ENCODE measurements around the gene LYPD4. TPM values are rescaled to one million over a fixed set of nuclear protein-coding genes. Genes with fewer than 3 reads are reported as not detected.

LYPD4 gene
- total RNA-seq, 1 donor from 2014 or later: not detected

- peak overlapping the region; percentile 68 for H3K27ac Mint-ChIP-seq (ENCODE audit: unreplicated experiment)
- H3K36me3 Mint-ChIP-seq (ENCODE audit: low read depth, unreplicated experiment): peaks cover 56% of the 10 kb centered on the region
- no peak for DNase-seq (ENCODE audit: low spot score)
- peaks cover 44% of the 10 kb centered on the region for H3K4me1 Mint-ChIP-seq (ENCODE audit: unreplicated experiment)
- H3K27me3 Mint-ChIP-seq (ENCODE audit: unreplicated experiment): peaks cover 25% of the 10 kb centered on the region
- no peaks in the 10 kb centered on the region for H3K9me3 Mint-ChIP-seq (ENCODE audit: unreplicated experiment)
- TF ChIP-seq CTCF (IDR thresholded peaks at IDR 0.05; ENCODE audit: unreplicated experiment): no peak
- H3K4me3 Mint-ChIP-seq (ENCODE audit: unreplicated experiment): peak overlapping the region; percentile 82
Measured at GRCh38 chr19:41863209-41863931, 18.9 kb upstream of the LYPD4 start.

GRCh38 chr19:41862445-41862986, 18.0 kb upstream of the LYPD4 start:
- peaks cover 39% of the 10 kb centered on the region for H3K4me1 Mint-ChIP-seq (ENCODE audit: unreplicated experiment)
- H3K27ac Mint-ChIP-seq (ENCODE audit: unreplicated experiment): peak overlapping the region; percentile 57
- H3K27me3 Mint-ChIP-seq (ENCODE audit: unreplicated experiment): peaks cover 24% of the 10 kb centered on the region
- H3K4me3 Mint-ChIP-seq (ENCODE audit: unreplicated experiment): peak overlapping the region; percentile 39
- no peaks in the 10 kb centered on the region for H3K9me3 Mint-ChIP-seq (ENCODE audit: unreplicated experiment)
- DNase-seq (ENCODE audit: low spot score): no peak
- no peak for TF ChIP-seq CTCF (IDR thresholded peaks at IDR 0.05; ENCODE audit: unreplicated experiment)
- H3K36me3 Mint-ChIP-seq (ENCODE audit: low read depth, unreplicated experiment): peaks cover 49% of the 10 kb centered on the region

GRCh38 chr19:41861846-41862245, 17.4 kb upstream of the LYPD4 start:
- Mint-ChIP-seq H3K27me3 (ENCODE audit: unreplicated experiment) (peaks cover 26% of the 10 kb centered on the region), H3K4me3 (ENCODE audit: unreplicated experiment) (peak overlapping the region; percentile 97), H3K4me1 (ENCODE audit: unreplicated experiment) (peaks cover 39% of the 10 kb centered on the region), H3K27ac (ENCODE audit: unreplicated experiment) (peak overlapping the region; percentile 72), H3K9me3 (ENCODE audit: unreplicated experiment) (no peaks in the 10 kb centered on the region), H3K36me3 (ENCODE audit: low read depth, unreplicated experiment) (peaks cover 49% of the 10 kb centered on the region)
- TF ChIP-seq CTCF (IDR thresholded peaks at IDR 0.05; ENCODE audit: unreplicated experiment): no peak
- no peak for DNase-seq (ENCODE audit: low spot score)

GRCh38 chr19:41861116-41861768, 16.8 kb upstream of the LYPD4 start:
- Mint-ChIP-seq H3K36me3 (ENCODE audit: low read depth, unreplicated experiment) (peaks cover 46% of the 10 kb centered on the region), H3K4me3 (ENCODE audit: unreplicated experiment) (peak overlapping the region; percentile 97), H3K4me1 (ENCODE audit: unreplicated experiment) (peaks cover 39% of the 10 kb centered on the region), H3K27ac (ENCODE audit: unreplicated experiment) (peak overlapping the region; percentile 97), H3K27me3 (ENCODE audit: unreplicated experiment) (peaks cover 26% of the 10 kb centered on the region), H3K9me3 (ENCODE audit: unreplicated experiment) (no peaks in the 10 kb centered on the region)
- no peak for DNase-seq (ENCODE audit: low spot score)
- TF ChIP-seq CTCF (IDR thresholded peaks at IDR 0.05; ENCODE audit: unreplicated experiment): no peak

Data from endothelial cell (in vitro differentiated cells).